Stimulated activated CD8-positive, alpha-beta memory T cell treated with anti-CD3 and anti-CD28 coated beads, Interleukin-15, amount 100 ng/mL, for 48 hours (primary cell): ENCODE data around the gene CREBBP.

ENCODE experiments used
- DNase-seq, 2 donors: peaks; one replicate each; pipeline ENCODE4 v3.0.0-alpha.2; 2020; ENCODE audit warnings: low read depth in 2 of 2

The CREBBP gene

DNA sequence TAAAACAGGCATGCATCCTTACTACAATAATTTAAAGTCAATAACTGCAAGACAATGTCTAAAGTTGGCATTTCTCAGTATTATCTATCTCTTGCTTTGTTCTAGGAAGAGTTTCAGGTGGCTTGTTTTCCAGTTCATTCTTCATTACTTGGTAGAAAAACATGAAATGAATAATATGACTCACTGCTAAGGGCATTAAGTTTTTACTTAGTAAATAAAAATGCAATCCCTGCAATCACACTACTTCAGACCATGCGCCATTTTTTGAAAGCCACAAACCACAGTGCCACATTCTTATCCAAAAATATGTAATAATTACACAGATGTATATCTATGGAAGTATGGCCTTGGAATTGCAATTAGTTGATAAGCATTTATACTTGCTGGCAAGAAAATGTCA, 55.4 kb downstream of the CREBBP start:
- DNase-seq: no peak

- DNase-seq: no peak
Observed at GRCh38 chr16:3824121-3824795, 56.3 kb downstream of the CREBBP start.

DNA sequence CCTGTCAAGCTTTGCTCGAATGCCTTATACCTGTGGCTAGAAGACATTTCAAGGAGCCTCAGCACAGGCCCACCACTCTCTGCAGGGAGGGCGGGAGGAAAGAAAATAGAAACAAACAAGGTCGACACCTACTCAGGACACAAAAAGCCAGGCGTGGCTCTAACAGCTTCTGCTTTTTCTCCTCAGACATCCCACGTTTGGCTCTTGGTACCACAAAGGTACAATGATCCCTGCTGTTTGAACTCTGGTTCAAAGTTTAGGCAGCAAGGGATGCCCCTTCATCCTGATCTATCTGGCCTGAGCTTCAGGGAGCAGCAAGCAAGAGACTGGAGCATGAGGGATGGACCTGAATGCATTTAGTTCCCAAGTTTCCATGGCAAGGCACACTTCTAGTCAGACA, 57.1 kb downstream of the CREBBP start:
- DNase-seq: no peak

DNA sequence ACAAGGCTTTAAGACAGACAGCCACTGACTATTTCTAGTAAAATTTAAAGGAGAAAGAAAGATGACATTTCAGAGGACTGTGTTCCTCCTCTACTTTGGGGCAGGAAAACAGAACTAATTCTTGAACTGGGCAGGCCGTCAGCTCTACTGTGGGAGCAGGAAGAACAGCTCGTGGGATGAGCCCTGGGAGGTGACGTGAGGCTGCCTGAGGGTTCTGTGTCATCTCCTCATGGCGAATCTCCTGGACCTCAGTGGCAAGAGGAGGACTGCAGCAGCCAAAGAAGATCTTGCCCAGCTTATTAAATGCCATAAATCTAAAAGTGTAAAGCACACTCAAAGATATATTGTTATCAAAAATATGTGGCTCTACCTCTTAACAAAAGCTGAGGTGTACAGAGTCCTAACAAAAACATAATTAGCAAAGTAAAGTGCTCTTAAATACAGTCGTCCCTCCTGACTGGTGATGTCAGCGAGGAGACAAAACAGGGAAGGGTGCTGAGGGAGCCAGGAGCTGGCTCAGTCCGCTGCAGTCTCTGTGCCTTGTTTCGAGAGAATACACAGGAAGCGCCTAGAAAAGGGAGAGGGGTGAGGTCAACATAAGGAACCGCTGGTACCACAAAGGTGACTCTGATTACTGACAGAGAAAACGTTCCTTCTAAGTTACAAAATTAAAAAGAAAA, 58.0 kb downstream of the CREBBP start:
- DNase-seq: no peak

- no peak for DNase-seq
Observed at GRCh38 chr16:3821184-3821583, 59.3 kb downstream of the CREBBP start.

DNA sequence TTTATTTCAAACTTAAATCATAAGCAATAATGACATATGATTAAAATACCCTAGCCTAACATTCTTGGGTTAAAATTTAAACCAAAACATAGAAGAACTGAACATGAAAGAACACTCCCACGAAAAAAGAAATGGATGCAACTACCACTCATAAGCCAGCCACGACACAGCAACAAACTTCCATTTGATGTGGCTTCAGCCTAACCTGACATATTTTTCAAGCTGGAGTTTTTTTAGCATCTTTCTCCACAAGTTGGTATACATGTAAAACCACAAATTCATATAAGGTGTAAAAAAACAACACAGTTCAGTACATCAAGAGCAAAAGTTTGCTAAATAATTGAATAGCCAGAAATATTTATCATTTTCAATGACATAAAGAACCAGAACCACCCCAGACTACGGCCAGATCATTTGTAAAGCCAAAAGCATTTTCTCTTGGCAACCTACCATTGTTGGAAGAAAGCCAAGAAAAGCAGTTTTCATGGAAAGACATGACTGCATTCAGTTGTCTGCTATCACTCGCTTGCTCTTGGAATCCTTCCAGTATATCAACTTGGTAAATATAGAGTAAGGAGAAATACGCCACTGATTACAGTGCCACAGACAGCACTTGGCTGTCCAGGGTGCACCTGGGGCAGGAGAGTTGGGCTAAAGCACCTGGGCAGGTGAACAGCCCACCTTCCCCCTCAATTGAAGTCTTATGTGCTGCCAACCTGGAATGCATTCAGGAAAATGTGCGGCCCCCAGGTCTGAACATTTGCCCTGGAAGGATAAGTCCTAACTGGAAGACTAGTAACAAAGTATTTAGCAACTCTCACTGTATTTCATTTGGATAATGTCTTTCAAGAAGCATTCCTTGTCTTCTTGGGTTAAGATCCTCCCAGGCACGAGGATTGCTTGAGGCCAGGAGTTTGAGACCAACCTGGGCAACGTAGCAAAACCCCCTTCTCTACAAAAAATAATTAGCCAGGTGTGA, 60.5 kb downstream of the CREBBP start:
- DNase-seq: no peak

DNA sequence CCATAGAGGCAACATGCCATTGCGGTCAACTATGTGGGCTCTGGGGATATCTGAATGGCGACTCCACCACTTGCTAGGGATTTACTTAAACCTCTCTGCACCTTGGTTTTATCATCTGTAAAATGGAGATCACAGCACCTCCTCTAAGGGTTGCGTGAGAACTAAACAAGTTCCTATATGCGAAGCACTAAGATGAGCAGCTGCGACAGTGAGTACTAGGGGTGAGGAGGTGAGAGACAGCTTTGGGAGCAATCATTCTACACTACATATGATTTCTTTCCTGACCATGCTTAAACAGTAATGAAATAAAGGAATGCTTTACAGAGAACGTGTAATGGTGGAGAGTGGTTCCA, 61.4 kb downstream of the CREBBP start:
- DNase-seq: no peak

DNA sequence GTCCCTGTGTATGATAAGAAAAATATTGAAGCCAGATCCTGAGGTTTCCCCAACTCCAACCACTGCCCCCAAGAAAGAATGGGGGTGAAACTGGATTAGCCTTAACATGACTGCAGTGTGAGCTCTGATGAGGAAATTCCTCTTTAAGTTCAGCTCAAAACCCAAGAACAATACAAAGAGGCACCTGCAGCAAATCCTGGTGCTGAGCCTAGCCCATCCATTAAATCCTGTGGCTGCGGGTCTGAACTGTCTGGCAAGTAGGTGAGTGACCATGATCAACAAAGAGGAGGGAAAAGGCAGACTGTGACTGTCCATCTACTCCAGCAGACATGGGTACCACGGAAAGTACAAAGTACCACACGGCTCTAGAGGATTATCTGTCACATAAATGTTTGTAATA, 64.2 kb downstream of the CREBBP start:
- no peak for DNase-seq

GRCh38 chr16:3814755-3815154, 65.8 kb downstream of the CREBBP start:
- DNase-seq: no peak

GRCh38 chr16:3812469-3813172, 67.9 kb downstream of the CREBBP start:
- no peak for DNase-seq

DNA sequence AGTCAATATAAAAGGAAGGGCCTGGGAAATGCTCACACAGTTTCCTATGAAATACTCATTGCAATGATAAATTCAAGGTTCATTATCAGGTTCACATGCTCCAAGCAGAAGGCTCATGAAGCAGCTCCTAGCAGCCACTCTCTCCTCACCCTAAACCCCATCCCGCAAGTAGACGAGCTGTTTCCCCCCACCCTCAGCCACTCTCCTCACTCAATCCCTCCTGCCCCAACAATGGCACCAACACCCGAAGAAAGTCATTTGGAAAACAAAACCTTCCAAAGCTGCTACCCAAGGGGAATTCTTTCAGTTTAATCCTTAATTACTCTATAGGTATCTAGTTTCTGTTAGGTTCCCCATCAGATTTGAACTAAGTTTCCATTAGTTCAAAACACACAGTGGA, 69.7 kb downstream of the CREBBP start:
- no peak for DNase-seq

DNA sequence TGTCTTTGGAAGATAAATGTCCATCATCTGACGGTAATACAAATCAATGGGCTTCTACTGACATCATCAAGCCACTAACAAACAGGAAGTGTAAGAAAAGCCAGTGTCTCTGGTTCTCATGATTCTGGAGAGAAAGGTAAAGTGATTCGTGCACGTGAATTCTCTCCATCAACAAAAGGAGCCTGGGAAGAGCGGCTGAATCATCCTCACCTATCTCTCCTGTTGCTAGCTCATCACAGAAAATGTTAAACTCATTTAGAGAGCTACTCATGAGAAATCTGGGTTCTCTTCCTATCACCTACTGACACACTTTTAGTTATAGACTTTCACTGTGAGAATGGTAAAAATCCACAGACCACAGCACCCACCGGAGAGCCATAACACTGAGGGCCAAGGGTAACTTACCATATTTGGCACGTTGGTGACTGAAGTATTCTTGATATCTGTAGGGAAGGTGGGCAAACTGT, 70.3 kb downstream of the CREBBP start:
- peak in 1 of 2 donors; percentile 27 for DNase-seq

GRCh38 chr16:3808308-3809063, 72.0 kb downstream of the CREBBP start:
- DNase-seq: no peak

GRCh38 chr16:3807425-3808123, 72.9 kb downstream of the CREBBP start:
- DNase-seq: no peak

DNA sequence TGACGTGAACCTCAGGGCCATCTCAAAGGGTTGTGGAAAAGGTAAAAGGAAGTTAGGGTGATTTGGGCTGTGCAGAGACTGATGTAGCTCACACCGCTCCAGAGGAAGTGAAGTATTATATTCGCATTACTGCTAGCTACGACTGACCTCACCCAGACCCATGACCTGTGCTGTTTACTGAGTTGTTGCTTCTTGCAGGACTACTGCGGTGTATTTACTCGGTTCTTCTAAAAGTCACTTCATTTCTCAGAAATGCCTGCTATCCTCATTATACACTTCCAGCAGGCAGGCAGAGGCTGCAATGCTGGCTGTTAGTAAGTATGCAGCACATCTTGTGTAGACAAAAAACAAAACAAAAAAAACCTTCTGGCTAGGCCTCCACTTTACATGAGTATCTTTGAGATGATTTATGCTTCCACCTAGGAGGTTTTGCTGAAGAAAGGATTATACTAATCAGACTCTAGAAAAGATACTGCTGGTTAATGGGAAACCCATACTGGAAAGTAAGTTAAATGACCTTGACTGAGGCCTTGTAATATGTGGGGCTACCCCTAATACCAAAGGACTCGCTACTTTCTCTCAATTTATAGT, 76.0 kb downstream of the CREBBP start:
- DNase-seq: no peak

DNA sequence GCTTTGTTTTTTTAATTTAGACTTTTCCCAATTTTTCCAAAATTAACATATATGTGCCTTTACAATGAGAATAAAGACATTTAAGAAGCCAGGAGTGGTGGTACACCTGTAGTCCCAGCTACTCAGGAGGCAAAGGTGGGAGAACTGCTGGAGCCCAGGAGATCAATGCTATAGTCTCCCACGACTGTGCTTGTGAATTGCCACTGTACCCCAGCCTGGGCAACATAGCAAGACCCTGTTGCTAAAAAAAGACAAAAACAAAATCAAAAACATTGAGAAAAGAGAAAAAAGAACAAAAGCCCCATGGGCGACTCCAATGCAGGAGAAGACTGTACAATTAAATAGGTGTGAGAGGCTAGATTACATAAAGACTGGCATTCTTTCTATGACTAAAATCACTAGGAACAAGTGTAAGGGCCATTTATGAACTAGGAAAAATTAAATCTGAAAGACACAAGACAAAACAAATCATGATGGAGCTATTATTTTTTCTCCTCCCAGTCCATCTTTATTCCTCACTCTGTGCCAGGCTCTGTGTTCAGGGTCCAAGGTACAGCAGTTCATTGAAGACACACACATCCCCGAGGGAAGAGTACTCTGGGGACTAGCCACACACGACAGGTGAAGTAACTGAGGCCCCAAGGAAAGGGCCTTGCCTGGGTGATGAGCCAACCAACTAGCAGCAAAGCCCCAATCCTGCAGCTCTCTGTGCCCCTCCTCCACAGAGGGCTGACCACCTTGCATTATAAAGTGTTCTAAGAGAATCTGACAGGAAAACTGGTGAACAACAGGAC, 79.8 kb downstream of the CREBBP start:
- DNase-seq: no peak

DNA sequence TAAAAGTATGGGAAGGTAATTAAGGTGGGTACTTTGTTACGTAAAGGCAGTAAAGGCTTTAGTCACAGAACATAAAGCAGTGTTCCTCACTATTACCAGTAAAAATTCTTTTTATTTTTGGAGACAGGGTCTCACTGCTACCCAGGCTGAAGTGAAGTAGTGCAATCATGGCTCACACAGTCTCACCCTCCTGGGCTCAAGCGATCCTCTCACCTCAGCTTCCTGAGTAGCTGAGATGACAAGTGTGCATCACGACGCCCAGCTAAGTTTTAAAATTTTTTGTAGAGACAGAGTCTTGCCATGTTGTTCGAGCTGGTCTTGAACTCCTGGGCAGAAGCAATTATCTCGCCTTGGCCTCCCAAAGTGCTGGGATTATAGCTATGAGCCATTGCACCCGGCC, 80.5 kb downstream of the CREBBP start:
- no peak for DNase-seq

- DNase-seq: no peak
Observed at GRCh38 chr16:3799354-3799753, 81.2 kb downstream of the CREBBP start.

GRCh38 chr16:3798838-3799237, 81.7 kb downstream of the CREBBP start:
- no peak for DNase-seq
